ENCODE results near the gene GNAQ. TPM values are rescaled to one million over a fixed set of nuclear protein-coding genes. Genes with fewer than 3 reads are reported as not detected.

GNAQ gene
- total RNA-seq, 1 experiment from 2014 or later, result 34.1 TPM

- CTCF ChIA-PET, result interaction anchor here (0.5 to 1.6 kb wide), 2 partner anchors 77 to 128 kb away, joined by 3 to 4 read pairs; no protein-coding TSS in a partner anchor
- BruUV-seq (replicated peaks), result no TSS peak
- Mint-ChIP-seq H3K9me3 (ENCODE audit: low read depth, unreplicated experiment) (no peaks in the 10 kb centered on the region), H3K27me3 (ENCODE audit: unreplicated experiment) (no peaks in the 10 kb centered on the region), H3K27ac (ENCODE audit: unreplicated experiment) (no peak overlapping the region), H3K4me3 (ENCODE audit: low read depth, unreplicated experiment) (no peak overlapping the region), H3K4me1 (ENCODE audit: low read depth, unreplicated experiment) (peaks cover 8% of the 10 kb centered on the region), H3K36me3 (ENCODE audit: insufficient read depth, unreplicated experiment) (no peaks in the 10 kb centered on the region)
- intact Hi-C loops (cut with micrococcal nuclease; ENCODE audit: unreplicated experiment), result no loop called here
- TF ChIP-seq CTCF (IDR thresholded peaks at IDR 0.05; ENCODE audit: unreplicated experiment), result no peak
- no peak for DNase-seq
These were observed 357.4 kb downstream of the GNAQ start for GRCh38 chr9:77673941-77674791.

GRCh38 chr9:77672183-77672582, 359.4 kb downstream of the GNAQ start:
- DNase-seq, result no peak
- no peak overlapping the region for H3K27ac Mint-ChIP-seq (ENCODE audit: unreplicated experiment)
- peaks cover 11% of the 10 kb centered on the region for H3K4me1 Mint-ChIP-seq (ENCODE audit: low read depth, unreplicated experiment)
- intact Hi-C loops (cut with micrococcal nuclease; ENCODE audit: unreplicated experiment), result no loop called here
- H3K9me3 Mint-ChIP-seq (ENCODE audit: low read depth, unreplicated experiment), result no peaks in the 10 kb centered on the region
- no peak overlapping the region for H3K4me3 Mint-ChIP-seq (ENCODE audit: low read depth, unreplicated experiment)
- TF ChIP-seq CTCF (IDR thresholded peaks at IDR 0.05; ENCODE audit: unreplicated experiment), result no peak
- no peaks in the 10 kb centered on the region for H3K27me3 Mint-ChIP-seq (ENCODE audit: unreplicated experiment)
- CTCF ChIA-PET, result no interaction called here
- BruUV-seq (replicated peaks), result no TSS peak
- no peaks in the 10 kb centered on the region for H3K36me3 Mint-ChIP-seq (ENCODE audit: insufficient read depth, unreplicated experiment)

- H3K27ac Mint-ChIP-seq (ENCODE audit: unreplicated experiment), result no peak overlapping the region
- intact Hi-C loops (cut with micrococcal nuclease; ENCODE audit: unreplicated experiment), result loop anchor here (10.0 kb wide), 1 partner anchor 448 kb away; no protein-coding TSS in a partner anchor
- H3K36me3 Mint-ChIP-seq (ENCODE audit: insufficient read depth, unreplicated experiment), result peaks cover 7% of the 10 kb centered on the region
- no peak overlapping the region for H3K4me3 Mint-ChIP-seq (ENCODE audit: low read depth, unreplicated experiment)
- no TSS peak for BruUV-seq (replicated peaks)
- CTCF ChIA-PET, result no interaction called here
- no peak for DNase-seq
- no peak for TF ChIP-seq CTCF (IDR thresholded peaks at IDR 0.05; ENCODE audit: unreplicated experiment)
- no peaks in the 10 kb centered on the region for H3K27me3 Mint-ChIP-seq (ENCODE audit: unreplicated experiment)
- H3K4me1 Mint-ChIP-seq (ENCODE audit: low read depth, unreplicated experiment), result peaks cover 35% of the 10 kb centered on the region
- H3K9me3 Mint-ChIP-seq (ENCODE audit: low read depth, unreplicated experiment), result no peaks in the 10 kb centered on the region
These were observed 364.5 kb downstream of the GNAQ start for GRCh38 chr9:77667151-77667550.

Other genes with a start within 250 kb of the GNAQ start
- 17.3 and 20.8 TPM in 2 replicates for gene CEP78, start 204.3 kb upstream of the GNAQ start, total RNA-seq (2022)